BE2C (cell line): Measurements from ENCODE around the gene SEMA3F.
A peak's percentile ranks its signal among the peaks of the same experiment; 100 is the strongest.
"Not testable (repeated sequence)": the region's sequence is repeated elsewhere in the genome, so short reads cannot be mapped to it uniquely, and the experiment has no call there.

Experiments
- DNase-seq: peaks from one replicate; pipeline ENCODE4 v3.0.0-alpha.2; 2020
- H3K27me3 ChIP-seq: fragments of 250-450 bp; sonication (Bioruptor Pico); 2 replicates; pipeline ENCODE4 v1.5.1; 2020; ENCODE audit warnings: mild to moderate bottlenecking
- H3K36me3 ChIP-seq: fragments of 250-450 bp; sonication (Bioruptor Pico); 2 replicates; pipeline ENCODE4 v1.5.1; 2020; ENCODE audit warnings: mild to moderate bottlenecking
- H3K4me1 ChIP-seq: fragments of 250-450 bp; sonication (Bioruptor Pico); 2 replicates; pipeline ENCODE4 v1.5.1; 2020
- H3K4me3 ChIP-seq: 2 replicates; pipeline ENCODE4 v1.5.1; 2011; ENCODE audit warnings: low read depth, low read length
- H3K9me3 ChIP-seq: fragments of 250-450 bp; sonication (Bioruptor Pico); 2 replicates; pipeline ENCODE4 v1.5.1; 2020
- TF ChIP-seq, protein P1 (sequence below): IDR thresholded peaks from 2 replicates; pipeline ENCODE4 v1.5.1; 2012; ENCODE audit warnings: mild to moderate bottlenecking, low read depth, low read length

The SEMA3F gene

DNA sequence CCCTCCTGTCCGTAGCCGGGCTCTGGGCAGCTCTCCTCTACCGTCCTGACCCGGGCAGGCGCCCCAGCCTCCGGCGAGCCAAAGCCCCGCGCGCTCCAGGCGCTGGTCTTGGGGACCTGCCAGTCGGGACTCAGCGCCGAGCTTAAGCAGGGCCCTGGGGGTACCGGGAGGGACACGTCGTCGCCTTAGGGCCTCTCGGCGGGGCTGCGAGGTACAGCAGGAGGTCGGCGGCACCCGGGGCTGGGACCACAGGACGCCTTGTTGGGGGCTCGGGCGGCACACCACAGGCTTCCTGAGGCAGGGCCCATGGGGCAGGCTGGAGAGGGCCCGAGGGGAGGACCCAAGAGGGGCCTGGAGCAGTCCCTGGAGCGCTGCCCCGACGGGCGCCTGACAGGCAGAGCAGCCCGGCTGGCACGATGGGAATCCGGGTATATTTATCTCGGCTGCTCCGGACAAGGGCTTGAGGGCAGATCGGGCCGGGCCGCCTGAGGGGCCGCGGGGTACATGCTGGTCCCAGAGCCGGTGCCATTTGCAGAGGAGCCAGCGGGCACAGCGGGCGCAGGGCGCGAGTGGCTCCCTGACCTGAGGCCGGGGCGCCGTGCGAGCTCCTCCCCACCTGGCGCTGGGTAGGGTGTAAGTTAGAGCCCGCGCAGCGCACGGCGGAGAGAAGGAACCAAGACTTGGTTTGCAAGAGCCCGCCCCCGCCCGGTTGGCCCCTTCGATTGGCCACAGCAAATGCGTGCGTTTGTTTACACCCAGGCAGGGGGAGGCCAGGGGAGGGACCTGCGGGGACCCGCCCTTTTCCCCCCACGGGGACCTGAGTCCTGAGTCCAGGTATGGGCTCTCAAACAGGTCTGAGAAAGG, 50.5 kb downstream of the SEMA3F start:
- no peak for DNase-seq
- H3K9me3 ChIP-seq, result no peaks in the 10 kb centered on the region
- H3K4me3 ChIP-seq, result peak overlapping the region; percentile 44
- H3K4me1 ChIP-seq, result no peaks in the 10 kb centered on the region
- TF ChIP-seq, protein P1, sequence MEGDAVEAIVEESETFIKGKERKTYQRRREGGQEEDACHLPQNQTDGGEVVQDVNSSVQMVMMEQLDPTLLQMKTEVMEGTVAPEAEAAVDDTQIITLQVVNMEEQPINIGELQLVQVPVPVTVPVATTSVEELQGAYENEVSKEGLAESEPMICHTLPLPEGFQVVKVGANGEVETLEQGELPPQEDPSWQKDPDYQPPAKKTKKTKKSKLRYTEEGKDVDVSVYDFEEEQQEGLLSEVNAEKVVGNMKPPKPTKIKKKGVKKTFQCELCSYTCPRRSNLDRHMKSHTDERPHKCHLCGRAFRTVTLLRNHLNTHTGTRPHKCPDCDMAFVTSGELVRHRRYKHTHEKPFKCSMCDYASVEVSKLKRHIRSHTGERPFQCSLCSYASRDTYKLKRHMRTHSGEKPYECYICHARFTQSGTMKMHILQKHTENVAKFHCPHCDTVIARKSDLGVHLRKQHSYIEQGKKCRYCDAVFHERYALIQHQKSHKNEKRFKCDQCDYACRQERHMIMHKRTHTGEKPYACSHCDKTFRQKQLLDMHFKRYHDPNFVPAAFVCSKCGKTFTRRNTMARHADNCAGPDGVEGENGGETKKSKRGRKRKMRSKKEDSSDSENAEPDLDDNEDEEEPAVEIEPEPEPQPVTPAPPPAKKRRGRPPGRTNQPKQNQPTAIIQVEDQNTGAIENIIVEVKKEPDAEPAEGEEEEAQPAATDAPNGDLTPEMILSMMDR, result no peak
- peaks cover 8% of the 10 kb centered on the region for H3K27me3 ChIP-seq
- no peaks in the 10 kb centered on the region for H3K36me3 ChIP-seq

DNA sequence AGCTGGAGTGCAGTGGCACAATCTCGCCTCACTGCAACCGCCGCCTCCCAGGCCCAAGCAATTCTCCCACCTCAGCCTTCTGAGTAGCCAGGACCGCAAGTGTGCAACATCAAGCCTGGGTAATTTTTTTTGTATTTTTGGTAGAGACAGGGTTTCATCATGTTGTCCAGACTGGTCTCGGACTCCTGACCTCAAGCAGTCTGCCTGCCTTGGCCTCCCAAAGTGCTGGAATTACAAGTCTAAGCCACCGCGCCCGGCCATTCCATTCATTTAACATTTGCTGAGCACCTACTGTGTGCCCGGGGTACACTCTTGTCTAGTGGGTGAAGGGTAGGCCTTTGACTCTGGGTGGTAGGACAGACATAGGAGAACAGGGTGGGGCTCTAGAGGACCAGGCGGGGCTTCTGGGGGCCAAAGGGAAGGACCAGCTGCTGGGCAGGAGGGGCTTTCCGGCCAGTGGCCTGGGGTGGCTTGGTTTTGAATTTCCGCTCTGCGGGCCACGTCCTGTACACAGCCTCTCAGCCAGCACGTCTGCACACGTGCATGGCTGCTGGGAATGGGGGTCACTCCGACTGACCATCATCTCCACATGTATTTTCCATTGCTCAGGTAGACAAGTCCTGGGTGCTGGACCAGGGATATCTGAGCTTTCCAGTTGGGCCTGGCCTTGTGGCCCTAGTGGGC, 52.4 kb downstream of the SEMA3F start:
- H3K36me3 ChIP-seq, result no peaks in the 10 kb centered on the region
- DNase-seq, result no peak
- TF ChIP-seq, protein P1, result no peak
- no peaks in the 10 kb centered on the region for H3K9me3 ChIP-seq
- H3K27me3 ChIP-seq, result peaks cover 8% of the 10 kb centered on the region
- no peak overlapping the region for H3K4me3 ChIP-seq
- H3K4me1 ChIP-seq, result no peaks in the 10 kb centered on the region

DNA sequence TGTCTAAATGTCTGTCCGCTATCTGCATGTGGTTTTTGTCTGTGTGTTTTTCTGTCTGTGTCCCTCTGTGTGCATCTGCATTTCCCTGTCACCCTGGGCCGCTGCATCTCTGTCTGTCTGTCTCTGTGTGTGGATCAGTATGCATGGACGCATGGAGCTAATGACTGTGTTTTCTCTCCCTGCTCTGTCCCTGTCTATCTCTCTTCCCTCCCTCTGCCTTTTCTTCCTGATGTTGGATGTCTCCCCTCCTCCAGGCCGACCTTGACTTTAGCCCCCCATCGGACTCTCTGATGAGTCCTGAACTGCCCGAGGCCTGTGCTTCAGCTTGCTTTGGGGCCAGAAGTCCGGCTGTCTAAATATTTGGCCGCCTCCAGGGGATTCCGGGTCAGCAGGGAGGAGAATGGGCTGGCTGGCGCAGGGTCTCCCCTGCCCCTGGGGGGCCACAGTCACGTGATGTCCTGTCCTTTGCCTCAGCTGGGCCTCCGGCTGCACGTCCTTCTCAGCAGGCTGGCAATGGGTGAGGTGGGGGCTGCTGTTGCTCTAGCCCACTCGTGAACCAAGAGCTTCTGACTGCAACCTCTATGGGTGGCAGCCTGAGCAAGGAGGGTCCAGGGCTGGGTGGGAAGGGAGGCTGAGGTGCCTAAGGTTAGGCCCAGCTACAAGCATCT, 53.7 kb downstream of the SEMA3F start:
- Histone ChIP-seq H3K9me3 (no peaks in the 10 kb centered on the region), H3K4me1 (no peaks in the 10 kb centered on the region), H3K27me3 (peaks cover 8% of the 10 kb centered on the region), H3K36me3 (no peaks in the 10 kb centered on the region), H3K4me3 (no peak overlapping the region)
- DNase-seq, result no peak
- TF ChIP-seq, protein P1, result no peak

DNA sequence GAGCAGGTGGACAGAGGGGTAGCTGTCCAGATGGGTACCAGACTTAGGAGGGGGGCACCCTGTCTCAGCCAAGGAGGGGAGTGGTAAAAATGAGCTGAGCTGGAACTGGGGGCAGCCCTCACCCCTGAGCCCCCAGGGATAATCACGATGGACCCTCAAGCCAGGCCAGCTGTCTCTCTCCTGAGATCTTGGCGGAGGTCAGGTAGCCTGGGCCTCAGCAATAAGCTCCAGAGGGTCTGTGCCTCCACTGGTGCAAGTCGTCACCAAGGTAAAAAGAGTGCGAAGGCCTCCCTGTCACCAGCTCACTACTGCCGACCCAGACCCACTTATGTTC, 55.0 kb downstream of the SEMA3F start:
- H3K4me1 ChIP-seq, result no peaks in the 10 kb centered on the region
- TF ChIP-seq, protein P1, result no peak

DNA sequence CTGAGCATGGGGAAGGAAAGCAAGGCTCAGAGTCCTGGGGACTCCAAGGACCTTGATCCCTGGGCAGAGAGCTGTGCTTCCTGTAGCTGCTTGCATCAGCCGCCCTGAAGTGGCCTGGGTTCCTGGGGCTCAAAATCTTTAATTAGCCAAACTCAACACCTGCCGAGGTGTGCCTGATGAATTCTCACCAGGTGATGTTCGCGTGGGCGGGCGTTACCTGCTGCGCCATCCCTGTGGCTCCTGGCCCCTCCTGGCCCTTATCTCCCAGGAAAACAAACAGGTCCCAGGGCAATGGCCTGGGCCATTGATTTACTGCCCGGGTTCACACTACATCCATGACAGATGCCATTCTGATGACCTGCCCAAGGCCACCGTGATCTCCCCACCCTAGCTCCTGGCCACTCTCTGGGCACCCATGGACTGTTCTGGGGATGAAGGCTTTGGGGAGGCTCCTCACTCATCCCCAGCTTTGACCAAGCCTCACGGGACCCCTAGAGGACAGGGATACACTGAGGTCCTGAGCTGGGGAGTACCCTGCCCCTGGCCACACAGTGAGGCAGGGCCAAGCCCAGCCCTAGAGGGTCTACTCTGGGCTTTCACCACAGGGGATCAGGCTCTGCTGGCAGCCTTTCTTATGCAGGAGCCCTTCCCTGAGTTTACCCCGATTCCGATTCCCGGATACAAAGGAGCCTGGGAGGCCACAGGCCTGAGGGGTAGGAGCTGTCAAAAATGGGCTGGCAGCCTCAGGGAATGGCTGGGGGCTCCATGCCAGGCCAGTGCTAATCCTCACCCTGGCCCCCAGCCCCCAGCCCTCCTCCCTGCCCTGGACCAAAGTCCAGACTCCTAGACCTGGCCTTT, 55.6 kb downstream of the SEMA3F start:
- Histone ChIP-seq H3K4me3 (no peak overlapping the region), H3K36me3 (no peaks in the 10 kb centered on the region), H3K4me1 (no peaks in the 10 kb centered on the region), H3K27me3 (peaks cover 3% of the 10 kb centered on the region), H3K9me3 (no peaks in the 10 kb centered on the region)
- no peak for DNase-seq
- TF ChIP-seq, protein P1, result no peak

More for the DNA sequence above, 55.0 kb downstream of the SEMA3F start:
- DNase-seq, result no peak
- Histone ChIP-seq H3K36me3 (no peaks in the 10 kb centered on the region), H3K4me3 (no peak overlapping the region), H3K27me3 (peaks cover 8% of the 10 kb centered on the region), H3K9me3 (no peaks in the 10 kb centered on the region)

DNA sequence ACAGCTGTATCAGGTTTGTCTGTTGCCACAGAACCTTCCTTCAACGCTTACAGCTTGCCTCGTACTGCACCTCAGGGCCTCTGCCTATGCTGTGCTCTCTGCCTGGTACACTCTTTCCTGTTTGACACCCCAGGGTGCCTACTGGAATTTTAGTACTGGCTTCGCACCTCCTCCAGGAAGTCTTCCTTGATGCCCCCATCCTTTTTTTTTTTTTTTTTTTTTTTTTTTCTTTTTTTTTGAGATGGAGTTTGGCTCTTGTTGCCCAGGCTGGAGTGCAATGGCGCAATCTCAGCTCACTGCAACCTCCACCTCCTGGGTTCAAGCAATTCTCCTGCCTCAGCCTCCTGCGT, 56.2 kb downstream of the SEMA3F start:
- not testable (repeated sequence) for H3K27me3 ChIP-seq, H3K4me3 ChIP-seq, H3K36me3 ChIP-seq, H3K4me1 ChIP-seq, DNase-seq, H3K9me3 ChIP-seq
